Measurements from ENCODE around the gene BLOC1S1. TPM values are rescaled to one million over a fixed set of nuclear protein-coding genes. Genes with fewer than 3 reads are reported as not detected.

Gene BLOC1S1
- total RNA-seq, result 95.7 TPM

DNA sequence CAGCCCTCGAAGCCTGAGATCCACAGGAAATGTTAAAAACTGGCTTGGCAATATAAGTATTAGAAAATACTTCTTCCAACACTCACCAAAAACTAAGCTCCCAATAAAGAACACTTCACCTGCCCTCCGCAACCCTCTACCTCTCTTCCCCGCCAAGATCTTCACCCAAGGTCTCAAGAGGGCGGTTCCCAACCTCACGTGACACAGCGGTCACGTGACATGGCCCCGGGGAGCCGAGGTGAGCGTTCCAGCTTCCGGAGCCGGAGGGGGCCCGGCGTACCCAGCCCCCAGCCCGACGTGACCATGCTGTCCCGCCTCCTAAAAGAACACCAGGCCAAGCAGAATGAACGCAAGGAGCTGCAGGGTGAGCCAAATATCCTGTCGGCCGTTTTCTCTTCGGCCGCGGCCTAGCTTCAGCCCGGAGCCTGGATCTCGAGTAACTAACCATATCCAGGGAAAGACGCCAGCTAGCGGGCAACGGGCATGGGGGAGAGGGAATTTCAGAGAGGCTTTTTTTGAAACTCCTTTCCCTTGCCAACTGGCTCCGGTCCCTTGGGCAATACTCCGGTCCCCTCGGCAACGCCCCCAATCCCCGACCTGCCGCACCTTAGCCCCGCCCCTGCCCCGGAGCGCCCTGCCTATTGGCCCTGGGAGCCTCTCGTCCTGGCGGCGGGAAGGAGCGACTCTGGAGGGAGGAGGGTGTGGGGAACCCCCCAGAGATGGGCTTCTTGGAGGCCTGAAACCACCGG, at the start of gene BLOC1S1:
TSS of gene BLOC1S1 (plus strand) at position 214 of the 749 bp plus-strand sequence. CDS start at position 220, 6 bp downstream.

DNA sequence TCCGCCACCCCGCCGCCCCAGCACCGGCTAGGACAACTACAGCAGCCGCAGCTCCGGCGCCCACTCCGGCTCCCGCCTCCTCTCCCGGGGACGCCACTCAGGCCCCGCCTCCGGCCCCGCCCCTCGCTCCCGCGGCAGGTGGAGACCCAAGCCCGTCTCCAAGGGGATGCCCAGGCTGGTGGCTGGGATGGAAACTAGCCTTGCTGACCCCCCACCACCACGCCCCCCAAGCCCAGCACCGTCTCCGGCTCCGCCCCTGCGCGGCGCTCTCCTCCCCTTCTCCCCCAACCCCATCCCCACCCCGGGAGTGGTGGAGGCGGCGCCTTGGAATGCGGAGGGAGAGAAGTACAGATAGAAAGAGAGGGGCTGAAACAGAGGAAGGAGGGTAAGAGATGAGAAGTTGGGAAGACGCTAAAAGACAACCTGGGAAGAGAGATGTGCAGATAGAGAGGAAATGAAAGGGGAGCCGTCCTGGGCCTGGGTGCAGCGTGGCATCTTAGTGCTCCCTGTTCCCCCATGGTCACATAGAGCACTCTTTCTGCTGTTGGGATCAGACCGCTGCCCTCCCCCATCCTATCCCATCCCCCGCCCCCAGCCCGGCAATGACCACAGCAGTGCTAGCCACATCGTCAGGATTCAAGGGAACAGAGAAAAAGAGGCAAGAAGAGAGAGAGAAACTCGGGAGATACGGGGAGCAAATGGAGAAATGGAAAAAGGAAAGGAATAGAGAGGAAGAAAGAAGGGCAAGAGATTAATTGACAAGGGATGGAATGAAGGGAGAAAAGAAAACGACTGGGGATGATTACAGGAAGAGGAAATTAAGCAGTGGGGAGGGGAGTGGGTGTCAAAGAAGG, 7.8 kb upstream of the BLOC1S1 start, which contains the start of gene ITGA7:
TSS of gene ITGA7 (minus strand) at position 64 of the 854 bp plus-strand sequence. CDS start 222 bp downstream, outside the sequence.

DNA sequence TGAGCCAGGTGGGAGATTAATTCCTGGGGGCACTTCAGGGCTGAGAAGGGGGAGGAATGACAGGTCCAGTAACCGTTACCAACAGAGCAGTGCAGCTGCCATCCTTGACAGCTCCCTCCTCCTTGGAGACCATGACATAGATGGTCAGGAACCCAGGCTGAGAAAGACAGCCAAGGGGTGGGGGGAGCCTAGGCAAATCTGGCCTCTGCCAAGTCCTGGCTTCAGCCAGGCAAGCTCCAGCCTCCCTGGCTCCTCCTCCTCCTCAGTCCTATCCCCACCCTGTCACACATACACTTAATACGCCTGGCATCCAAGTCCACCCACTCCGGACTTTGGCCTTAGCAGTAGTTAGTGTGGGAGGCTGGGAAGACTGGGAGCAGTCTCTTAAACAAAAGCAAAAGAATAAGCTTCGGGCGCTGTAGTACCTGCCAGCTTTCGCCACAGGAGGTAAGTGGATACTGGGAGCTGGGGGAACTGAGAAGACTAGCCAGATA, 4.3 kb downstream of the BLOC1S1 start, which contains the start of gene RDH5:
TSS of gene RDH5 (plus strand) at position 323 of the 494 bp plus-strand sequence. CDS start 792 bp downstream, outside the sequence.

DNA sequence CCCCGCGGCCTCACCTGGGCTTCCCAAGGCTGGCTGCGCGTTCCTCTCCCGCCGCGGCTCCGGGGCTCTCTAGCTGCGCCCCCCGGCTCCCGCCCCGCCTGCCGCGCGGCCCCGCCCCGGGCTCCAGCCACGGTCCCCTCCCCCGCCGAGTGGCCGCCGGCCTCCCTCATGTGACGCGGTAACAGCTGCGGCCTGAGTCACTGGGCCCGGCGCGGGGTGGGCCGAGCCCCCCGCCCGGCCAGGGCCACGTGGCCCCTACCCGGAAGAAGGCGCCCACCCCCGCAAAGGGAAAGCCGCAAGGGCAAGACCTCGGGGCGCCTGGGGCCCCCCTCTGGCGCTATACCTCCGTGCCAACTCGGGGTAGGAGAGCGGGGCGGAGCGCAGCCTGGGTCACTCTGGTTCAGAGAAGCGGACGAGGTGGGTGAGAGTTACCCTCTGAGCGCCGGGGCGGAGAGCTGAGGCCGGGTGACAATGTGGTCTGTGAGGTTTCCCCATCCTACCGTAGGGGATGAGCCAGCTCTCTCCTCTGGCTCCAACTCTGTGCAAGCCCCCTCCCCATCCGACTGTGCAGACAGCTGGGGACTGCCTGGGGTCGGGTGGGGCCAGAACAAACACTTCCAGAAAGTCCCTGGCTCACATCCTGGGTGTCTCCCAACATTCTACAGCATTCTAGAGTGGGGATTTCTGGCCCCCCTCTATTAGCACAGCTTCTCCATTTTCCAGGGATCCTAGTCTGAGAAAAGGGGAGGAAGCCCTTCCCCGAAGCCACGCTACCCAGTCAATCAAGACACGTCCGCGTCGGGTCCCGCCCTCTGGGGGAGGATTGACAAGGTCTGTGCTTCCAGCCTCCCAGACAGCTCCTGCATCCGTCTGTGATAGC, 13.3 kb downstream of the BLOC1S1 start, which contains the start of gene CD63:
TSS of gene CD63 (minus strand) at position 71 of the 880 bp plus-strand sequence. CDS start 668 bp downstream, outside the sequence.

DNA sequence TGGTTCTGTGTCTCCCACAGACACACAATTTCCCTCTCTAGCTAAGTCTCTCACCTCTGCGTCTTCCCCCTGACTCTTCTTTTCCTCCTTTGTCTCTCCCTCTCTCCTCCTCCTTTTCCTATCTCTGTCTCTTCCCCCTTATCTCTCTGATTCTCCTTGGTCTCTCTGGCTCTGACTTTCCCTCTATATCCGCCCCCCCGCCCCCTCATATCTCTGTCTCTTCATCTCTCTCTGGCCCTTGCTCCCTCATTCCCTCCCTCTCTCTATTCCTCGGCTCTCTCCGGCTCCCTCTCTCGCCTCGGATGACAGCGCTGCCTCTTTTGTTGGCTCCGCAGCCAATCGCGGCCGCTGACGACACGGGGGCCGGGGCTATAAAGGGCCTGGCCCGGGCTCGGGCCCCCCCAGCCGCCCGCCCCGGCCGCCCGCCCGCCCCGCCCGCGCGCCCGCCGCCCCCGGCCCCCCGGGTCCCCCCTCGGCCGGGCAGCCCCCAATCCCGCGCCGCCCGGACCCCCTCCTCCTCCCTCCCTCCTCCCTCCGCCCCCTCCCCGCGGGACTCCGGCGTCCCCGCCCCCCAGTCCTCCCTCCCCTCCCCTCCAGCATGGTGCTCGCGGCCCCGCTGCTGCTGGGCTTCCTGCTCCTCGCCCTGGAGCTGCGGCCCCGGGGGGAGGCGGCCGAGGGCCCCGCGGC, 27.0 kb downstream of the BLOC1S1 start, which contains the start of gene GDF11:
TSS of gene GDF11 (plus strand) at position 404 of the 687 bp plus-strand sequence. CDS start at position 599, 195 bp downstream.

Other genes starting within 250 kb of the BLOC1S1 start
- not detected for gene OR6C70, start 245.9 kb upstream of the BLOC1S1 start, total RNA-seq
- not detected for gene OR6C68, start 223.7 kb upstream of the BLOC1S1 start, total RNA-seq
- gene OR6C4, start 166.4 kb upstream of the BLOC1S1 start, total RNA-seq, result not detected
- gene OR2AP1, start 143.6 kb upstream of the BLOC1S1 start, total RNA-seq, result not detected
- not detected for gene OR10P1, start 79.2 kb upstream of the BLOC1S1 start, total RNA-seq
- gene ITGA7, start 8.1 kb upstream of the BLOC1S1 start, total RNA-seq, result 54.5 TPM
- gene RDH5, start 4.3 kb downstream of the BLOC1S1 start, total RNA-seq, result 48.5 TPM
- 307 TPM for gene CD63, start 13.0 kb downstream of the BLOC1S1 start, total RNA-seq
- gene GDF11, start 27.1 kb downstream of the BLOC1S1 start, total RNA-seq, result 22.3 TPM
- 65.7 TPM for gene SARNP, start 101.7 kb downstream of the BLOC1S1 start, total RNA-seq
- gene ORMDL2, start 102.0 kb downstream of the BLOC1S1 start, total RNA-seq, result 7.5 TPM
- 45.7 TPM for gene DNAJC14, start 113.5 kb downstream of the BLOC1S1 start, total RNA-seq
- 2.3 TPM for gene MMP19, start 126.9 kb downstream of the BLOC1S1 start, total RNA-seq
- 20.8 TPM for gene PYM1, start 211.8 kb downstream of the BLOC1S1 start, total RNA-seq
- 35.2 TPM for gene DGKA, start 215.1 kb downstream of the BLOC1S1 start, total RNA-seq
- gene PMEL, start 250.0 kb downstream of the BLOC1S1 start, total RNA-seq, result 363 TPM

Measured in camera-type eye (tissue), 1 donor.